Activated T-cell treated with anti-CD3 and anti-CD28 coated beads for 48 hours (primary cell): ENCODE measurements around the gene EFCC1.

Experiments used
- DNase-seq: peaks from one replicate; pipeline ENCODE4 v3.0.0-alpha.2; 2020; ENCODE audit warnings: low read depth

The EFCC1 gene

DNA sequence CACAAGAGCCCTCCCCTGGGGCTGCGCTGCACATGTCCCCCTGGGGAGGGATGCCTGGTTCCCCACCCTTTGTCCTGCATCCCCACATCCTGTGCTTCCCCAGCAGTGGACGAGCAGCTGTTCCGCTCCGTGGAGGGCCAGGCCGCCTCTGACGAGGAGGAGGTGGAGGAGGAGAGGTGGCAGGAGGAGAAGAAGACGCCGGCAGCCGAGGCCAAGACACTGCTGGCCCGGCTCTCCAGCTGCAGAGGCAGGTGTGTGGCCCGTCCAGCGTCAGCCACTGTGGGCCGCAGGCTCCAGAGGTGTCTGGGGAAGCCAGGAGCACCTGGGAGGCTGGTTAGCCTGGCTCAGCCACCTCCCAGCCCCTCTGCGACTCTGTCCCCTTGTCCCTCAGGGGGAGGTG is 31.6 kb downstream of the EFCC1 start:
- no peak for DNase-seq

DNA sequence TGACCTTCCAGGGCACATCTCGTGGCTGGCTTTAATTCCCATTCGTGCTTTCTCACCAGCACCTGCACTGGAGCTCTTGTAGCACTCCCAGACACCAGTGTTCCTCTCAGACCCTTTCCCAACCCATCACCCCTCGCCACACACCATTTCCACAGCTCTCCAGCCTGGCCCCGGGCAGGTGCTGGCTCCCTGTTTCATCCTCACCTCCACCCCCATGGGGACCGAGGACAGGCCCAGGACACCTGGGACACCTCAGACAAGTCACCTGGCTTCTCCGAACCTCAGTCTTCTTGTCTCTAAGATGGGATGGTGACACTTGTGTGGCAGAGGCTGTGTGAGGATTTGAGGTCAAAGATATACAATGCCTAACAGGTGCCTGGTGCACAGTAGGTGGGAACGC is 32.0 kb downstream of the EFCC1 start:
- DNase-seq = no peak

DNA sequence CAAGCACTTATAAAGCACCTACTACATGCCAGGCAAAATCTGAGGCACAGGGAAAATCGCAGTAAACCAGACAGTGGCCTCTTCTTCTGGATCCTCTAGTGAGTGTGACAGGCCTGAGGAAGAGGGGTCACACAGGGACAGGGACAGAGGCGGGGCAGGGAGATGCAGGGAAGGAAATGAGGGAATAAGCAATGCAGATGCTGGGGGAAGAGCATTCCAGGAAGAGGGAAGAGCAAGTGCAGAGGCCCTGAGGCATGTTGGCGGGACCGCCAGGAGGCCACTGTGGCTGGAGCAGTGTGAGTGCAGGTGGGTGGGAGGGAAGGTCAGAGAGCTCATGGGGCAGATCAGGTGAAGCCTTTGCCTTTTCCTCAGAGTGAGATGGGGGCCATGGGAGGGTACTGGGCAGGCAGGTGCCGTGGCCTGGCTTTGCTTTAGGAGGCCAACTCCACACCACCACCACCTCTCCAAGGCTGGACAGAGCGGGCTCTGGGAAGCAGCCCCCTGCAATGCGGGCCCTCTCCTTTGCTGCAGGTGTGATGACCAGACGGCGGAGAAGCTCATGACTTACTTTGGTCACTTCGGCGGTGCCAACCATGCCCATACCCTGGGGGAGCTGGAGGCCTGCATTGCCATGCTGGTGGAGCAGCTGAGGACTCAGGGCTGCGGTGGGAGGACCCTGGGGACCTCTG is 32.7 kb downstream of the EFCC1 start:
- DNase-seq = no peak

DNA sequence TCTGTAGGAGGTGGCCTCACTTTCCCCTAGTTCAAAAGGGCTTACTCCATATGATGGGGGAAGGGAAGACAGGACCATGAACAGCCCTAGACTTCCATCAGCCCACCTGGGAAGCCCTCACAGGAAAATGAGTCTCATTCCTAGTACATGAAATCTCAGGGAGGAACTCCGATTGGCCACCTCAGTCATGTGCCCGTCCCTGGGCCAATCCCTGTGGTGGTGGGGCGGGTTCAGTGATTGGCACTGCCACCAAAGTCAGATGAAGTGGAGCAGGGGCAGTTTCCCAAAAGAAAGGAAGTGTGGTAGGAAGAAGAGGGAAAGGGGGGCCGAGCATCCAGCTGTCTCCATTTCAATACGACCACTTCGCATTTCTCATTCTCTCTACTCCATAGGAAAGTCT is 33.5 kb downstream of the EFCC1 start:
- DNase-seq = no peak

DNA sequence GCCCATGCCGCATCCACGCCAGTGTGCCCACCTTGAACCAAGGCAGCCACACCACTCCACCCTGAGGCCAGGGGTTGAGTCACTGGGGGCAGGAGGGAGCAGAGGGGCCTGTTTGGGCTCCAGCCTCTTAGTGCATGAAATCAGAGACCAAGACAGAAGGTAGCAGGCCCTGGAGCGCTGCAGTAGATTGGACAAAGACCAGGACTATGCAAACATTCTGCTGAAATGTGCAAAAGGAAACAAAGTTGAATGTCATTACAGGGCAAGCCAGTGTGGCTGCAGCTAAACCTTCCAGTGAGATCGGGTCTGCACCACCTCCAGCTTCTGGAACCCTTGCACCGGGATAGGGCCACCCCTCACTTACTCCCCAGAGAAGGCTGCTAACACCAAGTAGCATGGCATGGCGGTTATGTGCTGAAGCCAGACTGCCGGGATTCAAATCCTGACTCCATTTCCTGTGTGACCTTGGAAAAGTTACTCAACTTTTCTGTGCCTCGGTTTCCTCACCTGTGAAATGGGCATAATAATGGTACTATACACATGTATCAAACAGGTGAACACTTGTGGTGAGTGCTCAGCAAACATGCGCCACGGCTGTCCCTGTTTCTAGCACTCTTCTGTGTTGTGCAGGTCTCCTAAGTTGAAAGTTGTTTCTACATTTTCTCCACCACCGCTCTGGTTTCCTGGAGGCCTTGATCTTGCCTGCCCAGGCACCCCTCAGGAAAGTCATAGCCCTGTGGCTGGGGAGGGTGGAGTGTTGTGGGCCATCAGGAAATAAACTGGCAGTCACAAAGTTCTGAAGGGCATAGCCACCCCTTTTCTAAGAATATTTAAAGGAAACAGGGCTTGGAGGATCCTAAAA is 34.5 kb downstream of the EFCC1 start:
- no peak for DNase-seq

DNA sequence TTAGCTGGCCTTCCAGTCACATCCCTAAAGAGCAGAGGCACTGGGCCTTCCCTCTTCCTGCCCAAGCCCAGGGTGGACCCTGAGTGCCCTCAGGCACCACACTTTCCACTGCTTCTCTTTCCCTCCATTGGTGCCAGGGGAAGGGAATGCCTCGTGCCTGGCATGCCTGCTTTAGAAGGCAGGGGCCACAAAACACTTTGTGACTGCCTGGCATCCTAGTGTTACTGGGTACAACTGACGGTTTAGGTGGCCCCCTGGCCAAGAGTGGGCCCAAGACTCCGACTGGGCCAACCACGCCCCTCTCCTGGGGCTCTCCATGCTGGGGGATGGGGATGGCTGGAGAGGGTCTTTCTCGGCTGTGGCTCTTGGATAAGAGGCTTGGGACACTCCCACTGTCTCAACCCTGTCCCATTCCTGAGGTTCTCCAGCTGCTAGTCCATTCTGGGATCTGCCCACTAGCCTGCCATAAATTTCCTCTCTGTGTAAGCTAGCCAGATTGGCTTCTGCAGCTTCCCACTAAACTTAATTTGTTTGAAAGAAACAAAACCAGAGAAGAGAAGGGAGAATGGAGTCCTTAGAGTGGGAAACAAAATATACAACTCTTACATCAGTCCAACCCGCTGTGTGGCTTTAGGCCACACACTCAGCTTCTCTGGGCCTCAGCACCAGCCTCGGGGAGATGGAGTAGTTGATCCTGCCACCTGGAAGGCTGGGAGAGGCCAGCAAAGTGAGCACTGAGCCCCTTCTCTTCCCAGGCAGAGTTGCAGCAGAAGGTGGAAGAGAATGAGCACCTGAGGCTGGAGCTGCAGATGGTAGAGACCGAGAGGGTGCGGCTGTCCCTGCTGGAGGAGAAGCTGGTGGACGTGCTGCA is 35.4 kb downstream of the EFCC1 start:
- DNase-seq = no peak

DNA sequence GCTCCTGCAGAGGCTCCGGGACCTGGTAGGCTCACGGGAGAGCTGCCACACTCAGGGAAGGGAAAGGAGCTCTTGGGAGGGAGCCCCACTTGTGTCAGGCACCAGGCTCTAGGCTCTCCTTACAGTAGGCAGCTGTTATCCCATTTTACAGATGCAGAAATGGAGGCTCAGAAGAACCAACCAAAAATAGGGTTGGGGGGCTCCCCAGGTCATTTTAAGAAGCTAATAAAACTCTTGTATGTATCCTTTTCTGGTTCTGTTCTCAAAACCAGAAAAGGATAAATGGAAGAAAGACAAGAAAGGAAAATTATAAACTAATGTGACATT is 36.0 kb downstream of the EFCC1 start:
- DNase-seq = no peak

DNA sequence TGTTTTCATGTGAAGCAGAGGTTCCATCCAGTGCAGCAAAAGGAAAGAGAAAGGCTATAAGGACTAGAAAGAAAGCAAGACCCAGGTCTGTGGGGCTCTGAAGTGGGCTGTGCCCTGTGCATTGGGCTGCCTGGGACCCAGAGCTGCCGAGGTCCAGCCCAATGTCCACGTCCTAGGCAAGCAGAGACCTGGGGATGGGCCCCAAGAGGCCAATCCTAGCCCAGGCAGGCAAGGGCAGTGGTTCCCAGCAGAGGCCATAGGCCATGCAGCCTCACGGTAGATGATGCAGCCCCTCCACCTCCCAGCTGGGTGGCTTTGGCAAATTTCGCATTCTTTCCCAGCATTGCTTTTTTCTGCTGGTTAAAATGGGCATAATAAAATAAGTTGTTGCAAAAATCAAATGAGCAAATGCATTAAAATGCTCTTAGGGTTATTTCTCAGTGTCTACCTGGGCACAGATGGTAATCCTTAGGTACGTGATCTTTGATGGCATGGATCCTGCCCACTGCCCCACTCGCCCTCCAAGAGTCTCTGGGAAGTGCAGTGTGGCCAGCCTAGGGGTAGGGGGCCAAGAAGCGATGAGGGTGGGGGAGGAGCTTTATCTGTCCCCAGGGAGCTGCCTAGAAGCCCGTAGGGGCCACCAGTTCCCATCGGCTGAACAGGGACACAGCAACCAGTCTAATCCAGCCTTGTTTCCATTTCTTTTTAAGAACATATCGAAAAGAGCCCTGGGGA is 37.2 kb downstream of the EFCC1 start:
- no peak for DNase-seq

DNA sequence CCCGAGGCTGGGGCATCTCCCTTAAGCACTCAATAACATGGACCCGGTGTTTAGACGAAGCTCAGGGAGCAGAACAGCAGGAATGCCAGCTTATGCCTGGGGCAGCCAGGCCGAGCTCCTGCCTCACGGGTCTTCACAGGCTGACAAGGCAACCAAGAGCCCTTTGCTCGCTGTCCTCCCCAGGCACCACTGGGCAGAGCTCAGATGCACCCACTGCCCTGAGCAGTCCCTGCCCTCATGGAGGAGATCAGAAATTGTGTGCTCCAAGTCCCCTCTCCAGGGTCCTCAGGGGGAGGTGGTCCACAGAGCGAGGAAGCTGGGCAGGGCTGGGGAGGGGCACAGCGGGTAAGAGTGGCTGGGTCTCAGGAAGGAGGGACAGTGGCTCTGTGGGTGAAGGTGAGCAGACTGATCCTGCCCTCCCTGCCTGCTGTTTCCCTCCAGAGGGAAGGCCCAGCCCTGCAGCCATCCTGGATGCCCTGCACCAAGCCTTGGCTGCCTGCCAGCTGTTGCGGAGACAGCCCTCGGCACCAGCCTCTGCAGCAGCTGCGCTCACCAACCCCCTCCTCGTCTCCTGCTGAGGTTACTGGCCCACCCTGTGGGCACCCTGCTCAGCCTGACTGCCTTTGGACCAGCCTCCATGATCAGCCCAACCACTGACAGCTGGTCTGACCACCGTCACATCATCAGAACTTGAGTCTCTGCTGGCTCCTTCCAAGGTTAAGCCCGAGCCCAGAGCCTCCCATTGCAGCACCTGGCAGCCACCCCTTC is 38.4 kb downstream of the EFCC1 start:
- no peak for DNase-seq

DNA sequence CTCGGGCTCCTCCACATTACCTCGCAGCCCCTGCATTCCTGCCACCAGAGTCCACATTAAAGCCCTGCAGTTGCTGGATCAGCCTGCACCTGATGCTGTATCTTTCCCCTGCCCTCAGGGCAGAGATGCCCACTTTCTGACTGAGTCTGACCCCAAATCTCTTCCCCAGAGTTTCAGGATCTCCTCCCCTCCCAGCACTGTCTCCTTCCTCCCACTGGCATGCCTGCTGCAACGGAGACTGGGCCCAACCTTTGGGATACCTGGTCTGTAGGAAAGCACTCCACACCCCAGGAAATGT is 38.9 kb downstream of the EFCC1 start:
- DNase-seq = no peak

DNA sequence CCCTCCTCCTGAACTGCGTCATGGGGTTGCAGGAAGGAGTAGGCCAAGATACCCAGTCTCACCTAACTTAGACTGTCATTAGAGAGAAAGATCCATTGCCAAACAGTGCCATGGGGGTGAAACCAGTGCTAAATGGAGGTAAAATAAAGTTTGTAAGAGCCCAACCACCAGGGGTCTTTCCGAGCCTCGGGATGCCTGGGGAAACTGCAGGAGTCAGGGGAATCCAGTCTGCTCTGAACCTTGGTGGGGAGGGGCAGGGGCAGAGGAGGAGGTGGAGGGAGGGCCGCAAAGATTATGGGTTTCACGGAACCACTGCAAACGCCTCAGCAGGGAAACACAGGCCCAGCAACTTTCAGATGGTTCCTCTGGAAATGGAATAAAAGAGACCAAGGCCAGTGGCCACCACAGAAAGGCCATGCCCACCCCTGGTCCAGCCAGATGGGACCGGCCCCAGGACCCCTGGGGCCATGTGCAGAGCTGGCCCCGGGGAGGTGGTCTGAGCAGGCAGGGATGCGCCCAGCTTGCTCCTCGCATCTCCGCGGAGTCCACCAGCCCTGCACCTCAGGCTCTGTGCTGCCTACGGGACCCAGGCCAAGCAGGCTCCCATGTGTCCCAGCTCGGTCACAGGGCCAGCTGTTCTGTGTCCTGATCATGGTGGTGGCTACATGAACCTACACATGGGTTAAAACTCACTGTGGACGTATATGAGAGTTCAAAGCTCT is 39.6 kb downstream of the EFCC1 start:
- DNase-seq = no peak

DNA sequence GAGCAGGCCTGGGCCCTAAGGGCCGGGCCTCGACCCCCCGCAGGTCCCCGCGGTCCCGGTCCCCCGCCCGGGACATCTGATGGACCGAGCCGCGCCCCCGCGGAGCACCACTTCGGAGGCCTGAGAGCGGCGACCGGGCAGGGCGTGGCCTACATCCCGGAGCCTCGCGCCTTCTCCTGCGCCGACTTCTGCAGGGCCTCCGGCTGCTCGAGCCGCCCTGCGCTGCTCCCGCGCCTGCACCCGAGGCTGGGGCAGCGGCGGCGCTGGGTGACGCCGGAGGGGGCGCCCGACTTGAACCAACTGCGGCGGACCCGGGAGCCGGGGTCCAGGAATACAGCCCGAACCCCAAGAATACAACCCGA is 44.6 kb downstream of the EFCC1 start:
- DNase-seq = peak; percentile 43

DNA sequence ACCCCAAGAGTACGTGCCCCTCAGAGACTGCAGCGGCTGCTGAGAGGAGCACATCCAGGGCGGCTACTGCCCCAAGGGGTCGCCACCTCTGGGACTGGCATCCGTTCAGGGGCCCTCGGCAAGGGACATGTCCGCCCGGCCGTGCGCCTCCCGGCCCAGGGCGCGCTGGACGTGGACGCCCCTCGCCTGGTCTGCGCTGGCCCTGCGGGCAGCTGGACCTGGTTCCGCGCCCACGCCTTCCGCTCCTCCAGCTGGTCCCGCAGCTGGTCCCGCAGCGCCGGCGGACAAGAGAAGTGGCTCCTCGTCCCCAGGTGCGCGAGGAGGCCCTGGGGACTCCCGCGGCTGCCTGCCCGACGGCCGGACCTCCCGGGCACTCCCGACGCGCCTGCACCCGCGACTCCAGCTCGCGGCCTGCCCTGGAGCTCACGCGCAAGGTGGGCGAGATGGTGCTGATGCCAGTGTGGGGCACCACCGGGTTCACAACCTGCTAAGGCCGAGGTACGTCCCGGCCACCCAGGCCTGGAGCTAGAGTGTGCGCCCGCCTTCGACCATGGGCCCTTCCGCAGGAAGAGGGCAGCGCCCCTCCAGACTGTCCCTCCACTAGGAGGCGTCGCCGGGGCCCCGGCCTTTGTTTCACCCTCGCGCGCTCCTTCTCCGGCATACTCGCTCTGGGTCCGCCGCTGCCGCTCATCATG is 45.1 kb downstream of the EFCC1 start:
- DNase-seq = no peak

DNA sequence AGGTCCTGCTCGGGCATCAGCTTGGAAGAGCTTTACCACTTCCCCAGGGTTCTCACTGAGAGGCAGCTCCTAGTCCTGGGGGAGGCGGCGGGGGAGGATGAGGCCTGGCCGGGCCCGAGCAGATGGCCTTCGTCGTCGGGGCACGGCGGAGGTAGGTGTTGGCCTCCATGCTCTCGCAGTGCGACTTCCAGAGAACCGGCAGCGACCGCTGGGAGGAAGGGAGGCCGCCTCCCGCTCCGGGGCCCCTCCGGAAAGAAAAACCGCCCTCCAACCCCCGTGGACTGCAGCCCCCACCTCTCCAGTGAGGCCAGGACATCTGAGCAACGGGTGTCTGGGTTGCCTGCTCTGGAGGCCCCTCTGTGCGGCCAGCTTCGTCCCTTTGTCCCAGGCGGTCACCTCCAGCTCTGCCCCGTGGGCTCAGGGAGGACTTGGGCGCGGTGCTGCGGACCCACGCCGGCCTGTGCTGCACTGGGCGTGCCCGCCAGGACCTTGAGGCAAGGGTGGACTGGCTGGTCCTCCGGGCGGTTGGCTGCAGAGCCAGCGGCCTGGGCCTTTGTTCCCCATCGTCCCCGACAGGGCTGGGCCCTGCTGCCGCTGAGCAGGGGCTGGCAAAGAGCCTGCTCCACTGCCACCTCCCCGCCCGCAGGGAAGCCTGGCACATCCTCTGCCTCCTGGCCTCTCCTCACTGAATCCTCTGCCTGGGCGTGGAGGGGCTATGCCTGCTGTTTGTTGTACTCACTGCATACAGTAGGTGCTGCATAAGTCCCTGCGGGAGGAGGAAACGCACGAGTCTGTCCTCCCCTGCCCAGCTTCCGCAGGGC is 45.8 kb downstream of the EFCC1 start:
- DNase-seq = no peak

DNA sequence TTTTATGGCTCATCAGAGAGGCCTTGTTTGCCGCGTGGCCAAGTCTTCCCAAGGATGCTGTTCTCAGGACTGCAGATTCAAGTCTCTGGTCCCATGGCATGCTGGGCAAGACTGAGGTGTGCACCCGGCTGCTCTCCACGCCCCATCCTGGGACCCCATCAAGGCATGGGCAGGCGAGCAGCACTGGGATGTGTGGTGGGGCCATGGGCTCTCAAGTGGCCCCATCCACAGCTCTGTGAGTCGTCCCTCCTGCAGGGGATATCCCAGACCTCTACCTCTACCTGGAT is 46.4 kb downstream of the EFCC1 start:
- DNase-seq = no peak

DNA sequence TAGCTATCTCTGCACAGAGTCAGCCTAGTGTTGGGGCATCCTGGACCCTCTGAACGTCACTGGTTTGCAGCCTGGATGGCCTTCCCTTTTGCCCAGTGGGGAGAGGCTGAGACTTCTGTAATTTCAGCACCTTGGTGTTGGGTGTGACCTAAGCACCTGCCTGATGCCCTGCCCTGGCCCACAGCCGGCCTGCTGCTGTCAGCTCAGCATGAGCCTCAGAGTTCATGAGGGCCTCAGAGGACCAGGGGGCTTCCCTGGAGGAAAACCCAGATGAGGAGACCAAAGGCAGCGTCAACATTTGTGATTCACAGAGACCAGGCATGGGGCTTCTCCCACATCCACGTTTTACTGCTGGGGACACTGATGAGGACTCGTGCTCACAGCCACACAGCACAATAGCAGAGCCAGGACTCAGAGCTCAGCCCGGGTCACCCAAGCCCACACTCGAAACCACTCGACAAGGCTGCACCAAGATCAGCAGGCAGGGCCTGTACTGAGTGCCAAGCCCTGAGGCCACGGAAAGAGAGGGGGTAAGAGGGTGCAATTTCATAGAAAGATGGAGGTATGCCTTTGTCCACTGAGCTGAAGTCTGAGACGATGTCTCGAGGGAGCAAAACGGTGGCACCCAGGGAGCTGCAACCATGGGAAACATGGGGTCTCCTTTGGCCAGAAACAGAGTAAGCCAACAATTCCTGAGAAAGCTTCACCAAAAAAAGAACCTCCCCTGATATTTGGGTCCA is 49.6 kb downstream of the EFCC1 start:
- no peak for DNase-seq

DNA sequence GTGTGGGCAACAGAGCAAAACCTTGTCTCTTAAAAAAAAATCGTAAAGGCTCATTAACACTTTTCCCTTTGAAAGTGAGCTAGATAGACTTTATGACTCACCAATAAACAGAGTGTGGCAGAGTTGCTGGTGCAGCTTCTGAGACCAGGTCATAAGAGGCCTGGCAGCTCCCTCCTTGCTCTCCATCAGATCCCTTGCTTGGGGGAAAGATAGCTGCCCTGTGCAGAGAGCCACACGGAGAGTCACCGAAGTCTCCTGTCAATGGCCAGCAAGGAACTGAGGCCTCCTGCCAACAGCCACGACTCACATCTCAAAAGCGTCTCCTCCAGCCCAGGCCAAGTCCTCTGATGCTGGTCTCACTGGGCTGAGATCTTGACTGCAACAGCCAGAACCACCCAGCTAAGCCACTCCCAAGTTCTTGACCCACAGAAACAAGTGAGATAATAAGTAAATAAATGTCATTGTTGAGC is 50.8 kb downstream of the EFCC1 start:
- no peak for DNase-seq

DNA sequence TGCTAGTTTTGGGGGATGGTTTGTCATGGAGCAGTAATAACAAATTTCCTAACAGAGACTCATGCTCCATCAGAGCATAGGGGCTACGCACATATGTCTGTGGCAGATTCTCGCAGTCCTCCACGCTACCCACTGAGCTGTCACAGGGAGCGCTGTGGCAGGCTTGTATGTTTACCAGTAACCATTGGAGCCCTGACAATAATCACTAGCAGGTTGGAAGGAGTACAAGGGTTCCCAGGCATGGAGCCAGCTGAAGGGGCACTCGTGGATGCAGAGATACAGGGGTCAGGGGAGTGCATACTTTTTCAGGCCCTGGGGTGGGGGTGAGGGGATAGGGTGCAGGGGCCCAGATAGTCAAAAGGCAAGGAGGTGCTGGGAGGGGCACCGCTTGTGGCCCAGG is 51.6 kb downstream of the EFCC1 start:
- DNase-seq = no peak

DNA sequence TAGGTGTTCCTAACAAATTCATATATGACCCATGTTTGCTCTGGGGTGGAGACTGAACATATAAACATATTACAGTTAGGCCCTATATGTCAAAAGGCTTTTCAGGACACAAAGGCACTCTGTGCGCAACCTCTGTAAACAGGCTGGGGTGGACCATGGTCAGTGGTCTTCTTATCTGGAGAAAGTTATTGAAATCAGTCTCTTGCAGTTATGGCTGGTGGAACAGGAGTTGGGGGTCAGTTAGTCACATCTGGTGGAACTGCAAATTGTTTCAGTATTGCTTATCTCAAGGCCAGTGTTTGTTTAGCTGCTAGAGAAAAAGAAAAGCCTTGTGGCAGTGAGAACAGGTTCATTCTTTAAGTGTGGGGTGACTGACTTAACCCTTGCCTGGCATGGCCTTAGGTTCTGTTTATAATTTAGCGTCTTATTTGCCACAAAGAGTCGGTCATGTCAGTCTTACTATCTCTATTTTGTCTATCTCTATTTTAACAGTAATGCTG is 53.6 kb downstream of the EFCC1 start:
- no peak for DNase-seq
